MM.1S (cell line): ENCODE results near the gene RBBP5.

Experiments used
- DNase-seq: peaks from one replicate; pipeline ENCODE4 v3.0.0-alpha.2; 2015
- H2AFZ ChIP-seq: fragments of 300-600 bp; sonication (generic); 2 replicates; pipeline ENCODE4 v1.6.0; 2016; ENCODE audit warnings: antibody characterized with exemption, low read length
- H3F3A ChIP-seq: fragments of 300-600 bp; sonication (generic); 2 replicates; pipeline ENCODE4 v1.6.1; 2016; ENCODE audit warnings: mild to moderate bottlenecking, antibody characterized with exemption, low read length, moderate library complexity, mixed read lengths; ENCODE audit not compliant: insufficient read depth
- H3K27ac ChIP-seq: fragments of 300-600 bp; sonication (generic); 2 replicates; pipeline ENCODE4 v1.5.1; 2016; ENCODE audit warnings: mild to moderate bottlenecking, low read length
- H3K27me3 ChIP-seq: fragments of 300-600 bp; sonication (generic); replicated peaks from 2 replicates; pipeline ENCODE4 v1.6.0; 2016; ENCODE audit warnings: low read length; ENCODE audit not compliant: insufficient read depth
- H3K36me3 ChIP-seq: fragments of 300-600 bp; sonication (generic); replicated peaks from 2 replicates; pipeline ENCODE4 v1.6.1; 2016; ENCODE audit warnings: mild to moderate bottlenecking, low read length, mixed read lengths; ENCODE audit not compliant: insufficient read depth
- H3K4me1 ChIP-seq: fragments of 300-600 bp; sonication (generic); 2 replicates; pipeline ENCODE4 v1.6.1; 2016; ENCODE audit warnings: low read length, mixed read lengths
- H3K4me2 ChIP-seq: fragments of 300-600 bp; sonication (generic); 2 replicates; pipeline ENCODE4 v1.6.0; 2016; ENCODE audit warnings: low read depth, low read length
- H3K4me3 ChIP-seq: fragments of 300-600 bp; sonication (generic); 2 replicates; pipeline ENCODE4 v1.5.1; 2016; ENCODE audit warnings: low read length, mixed read lengths
- H3K79me2 ChIP-seq: fragments of 300-600 bp; sonication (generic); 2 replicates; pipeline ENCODE4 v1.6.1; 2016; ENCODE audit warnings: mixed run types, low read length, mixed read lengths
- H3K9ac ChIP-seq: fragments of 300-600 bp; sonication (generic); 2 replicates; pipeline ENCODE4 v1.6.1; 2016; ENCODE audit warnings: low read length, mixed read lengths
- H3K9me2 ChIP-seq: fragments of 300-600 bp; sonication (generic); replicated peaks from 2 replicates; pipeline ENCODE4 v1.6.1; 2016; ENCODE audit warnings: mild to moderate bottlenecking, low read length, mixed read lengths; ENCODE audit not compliant: insufficient read depth
- H3K9me3 ChIP-seq: fragments of 300-600 bp; sonication (generic); replicated peaks from 2 replicates; pipeline ENCODE4 v1.6.1; 2016; ENCODE audit warnings: mild to moderate bottlenecking, low read length, mixed read lengths; ENCODE audit not compliant: insufficient read depth
- H4K20me1 ChIP-seq: fragments of 300-600 bp; sonication (generic); 2 replicates; pipeline ENCODE4 v1.6.1; 2016; ENCODE audit warnings: mild to moderate bottlenecking, low read length, moderate library complexity, mixed read lengths; ENCODE audit not compliant: insufficient read depth
- CTCF ChIP-seq: fragments of 300-600 bp; sonication (generic); IDR thresholded peaks from 2 replicates; pipeline ENCODE4 v1.5.1; 2016; ENCODE audit warnings: antibody characterized with exemption, low read length, mixed read lengths
- EZH2 ChIP-seq: fragments of 300-600 bp; sonication (generic); optimal IDR thresholded peaks from 2 replicates; pipeline ENCODE3; 2017; ENCODE audit warnings: low read depth, mild to moderate bottlenecking, antibody characterized with exemption, low read length, mixed read lengths
- EZH2phosphoT487 ChIP-seq: fragments of 300-600 bp; sonication (generic); IDR thresholded peaks from 2 replicates; pipeline ENCODE4 v1.6.1; 2018; ENCODE audit warnings: antibody characterized with exemption, low read length

The RBBP5 gene

GRCh38 chr1:205129447-205130029 is 7.8 kb upstream of the RBBP5 start:
- H3K27ac ChIP-seq = no peak overlapping the region
- no peak for DNase-seq
- no peak overlapping the region for H3K9ac ChIP-seq

GRCh38 chr1:205128050-205128449 is 6.3 kb upstream of the RBBP5 start:
- no peak overlapping the region for H3K27ac ChIP-seq
- H3K9me3 ChIP-seq = no peaks in the 10 kb centered on the region
- TF ChIP-seq CTCF = no peak
- no peak for TF ChIP-seq EZH2
- TF ChIP-seq EZH2phosphoT487 = no peak
- no peaks in the 10 kb centered on the region for H3K27me3 ChIP-seq
- no peak overlapping the region for H3K4me2 ChIP-seq
- H3K36me3 ChIP-seq = no peaks in the 10 kb centered on the region
- no peak overlapping the region for H2AFZ ChIP-seq
- H3K4me3 ChIP-seq = no peak overlapping the region
- no peak for DNase-seq
- peaks cover under 1% of the 10 kb centered on the region; the same call in 1 of the 2 replicates for H3F3A ChIP-seq
- no peaks in the 10 kb centered on the region for H3K79me2 ChIP-seq
- no peaks in the 10 kb centered on the region for H4K20me1 ChIP-seq
- 0 out of 2 replicates have a peak, but pooled peaks cover 1% of the 10 kb centered on the region for H3K4me1 ChIP-seq
- no peaks in the 10 kb centered on the region for H3K9me2 ChIP-seq
- no peak overlapping the region for H3K9ac ChIP-seq

More at GRCh38 chr1:205129447-205130029, 7.8 kb upstream of the RBBP5 start:
- no peaks in the 10 kb centered on the region for H3K36me3 ChIP-seq
- H3K4me1 ChIP-seq = no peaks in the 10 kb centered on the region
- no peaks in the 10 kb centered on the region for H4K20me1 ChIP-seq
- no peak overlapping the region for H2AFZ ChIP-seq
- TF ChIP-seq CTCF (no peak), EZH2 (no peak), EZH2phosphoT487 (no peak)
- no peaks in the 10 kb centered on the region for H3F3A ChIP-seq
- H3K79me2 ChIP-seq = no peaks in the 10 kb centered on the region
- H3K4me2 ChIP-seq = no peak overlapping the region
- no peaks in the 10 kb centered on the region for H3K27me3 ChIP-seq
- H3K9me3 ChIP-seq = no peaks in the 10 kb centered on the region
- no peak overlapping the region for H3K4me3 ChIP-seq
- H3K9me2 ChIP-seq = no peaks in the 10 kb centered on the region

GRCh38 chr1:205127646-205128045 is 5.9 kb upstream of the RBBP5 start:
- Histone ChIP-seq H3K27me3 (no peaks in the 10 kb centered on the region), H3K27ac (no peak overlapping the region), H2AFZ (no peak overlapping the region), H3K79me2 (no peaks in the 10 kb centered on the region), H3K4me3 (no peak overlapping the region), H3K4me1 (0 out of 2 replicates have a peak, but pooled peaks cover 4% of the 10 kb centered on the region), H4K20me1 (no peaks in the 10 kb centered on the region), H3K36me3 (no peaks in the 10 kb centered on the region), H3K9me3 (no peaks in the 10 kb centered on the region), H3F3A (peaks cover 4% of the 10 kb centered on the region; the same call in 1 of the 2 replicates), H3K9ac (no peak overlapping the region), H3K4me2 (no peak overlapping the region), H3K9me2 (no peaks in the 10 kb centered on the region)
- no peak for DNase-seq
- no peak for TF ChIP-seq EZH2phosphoT487
- no peak for TF ChIP-seq CTCF
- no peak for TF ChIP-seq EZH2
